Neural cell (in vitro differentiated cells): Measurements from ENCODE around the gene TXK. TPM values are rescaled to one million over a fixed set of nuclear protein-coding genes. Genes with fewer than 3 reads are reported as not detected.

ENCODE experiments used
- H2AFZ ChIP-seq: fragments of 200-600, 300-800 bp; sonication (generic), shearing (Covaris generic); 2 replicates; pipeline ENCODE4 v1.6.0; 2014; ENCODE audit warnings: low read depth, mild to moderate bottlenecking, antibody characterized with exemption, low read length, moderate library complexity
- H3F3A ChIP-seq: fragments of 200-600 bp; shearing (Covaris generic); 2 replicates; pipeline ENCODE4 v1.6.1; 2016; ENCODE audit warnings: mild to moderate bottlenecking, moderate library complexity, mixed read lengths, antibody characterized with exemption, low read length; ENCODE audit not compliant: insufficient read depth, poor library complexity, severe bottlenecking
- H3K27ac ChIP-seq: fragments of 200-600, 300-800 bp; sonication (generic), shearing (Covaris generic); 2 replicates; pipeline ENCODE4 v1.5.1; 2014; ENCODE audit warnings: mild to moderate bottlenecking, low read length, moderate library complexity
- H3K27me3 ChIP-seq: fragments of 300-800, 200-600 bp; sonication (generic), shearing (Covaris generic); 2 replicates; pipeline ENCODE4 v1.6.0; 2014; ENCODE audit warnings: mild to moderate bottlenecking, low read depth, low read length, moderate library complexity; ENCODE audit not compliant: insufficient read depth
- H3K36me3 ChIP-seq: fragments of 300-800, 200-600 bp; sonication (generic), shearing (Covaris generic); 2 replicates; pipeline ENCODE4 v1.5.1; 2014; ENCODE audit warnings: mild to moderate bottlenecking, antibody characterized with exemption, low read length, moderate library complexity; ENCODE audit not compliant: insufficient read depth
- H3K4me2 ChIP-seq: fragments of 300-800, 200-600 bp; sonication (generic), shearing (Covaris generic); 2 replicates; pipeline ENCODE4 v1.6.0; 2014; ENCODE audit warnings: mild to moderate bottlenecking, low read length
- H3K4me3 ChIP-seq: fragments of 300-800, 200-600 bp; sonication (generic), shearing (Covaris generic); 2 replicates; pipeline ENCODE4 v1.5.1; 2014; ENCODE audit warnings: mild to moderate bottlenecking, low read length, moderate library complexity
- H3K79me2 ChIP-seq: fragments of 200-600 bp; shearing (Covaris generic); replicated peaks from 2 replicates; pipeline ENCODE4 v1.6.0; 2014; ENCODE audit warnings: mild to moderate bottlenecking, low read length, moderate library complexity; ENCODE audit not compliant: insufficient read depth
- H3K9ac ChIP-seq: fragments of 300-800, 200-600 bp; sonication (generic), shearing (Covaris generic); 2 replicates; pipeline ENCODE4 v1.6.1; 2016; ENCODE audit warnings: mild to moderate bottlenecking, low read length, mixed read lengths
- H3K9me2 ChIP-seq: fragments of 200-600 bp; shearing (Covaris generic); 2 replicates; pipeline ENCODE4 v1.6.1; 2016; ENCODE audit warnings: mild to moderate bottlenecking, low read length, mixed read lengths; ENCODE audit not compliant: insufficient read depth
- H3K9me3 ChIP-seq: fragments of 200-600, 300-800 bp; sonication (generic), shearing (Covaris generic); 2 replicates; pipeline ENCODE4 v1.6.1; 2016; ENCODE audit warnings: mild to moderate bottlenecking, mixed run types, low read length, moderate library complexity, mixed read lengths
- H4K20me1 ChIP-seq: fragments of 200-600 bp; shearing (Covaris generic); 2 replicates; pipeline ENCODE4 v1.6.1; 2016; ENCODE audit warnings: mild to moderate bottlenecking, mixed run types; ENCODE audit not compliant: insufficient read depth
- CTCF ChIP-seq: fragments of 450-650 bp; IDR thresholded peaks from 2 replicates; pipeline ENCODE4 v1.5.1; 2014; ENCODE audit warnings: antibody characterized with exemption, mild to moderate bottlenecking, moderate library complexity; ENCODE audit not compliant: poor library complexity, severe bottlenecking
- EP300 ChIP-seq: fragments of 450-650 bp; conservative IDR thresholded peaks from 2 replicates; pipeline ENCODE4 v1.6.1; 2014; ENCODE audit warnings: antibody characterized with exemption, mild to moderate bottlenecking, moderate library complexity; ENCODE audit not compliant: poor library complexity, severe bottlenecking
- EZH2 ChIP-seq: fragments of 200-600, 300-800 bp; shearing (Covaris generic), sonication (generic); IDR thresholded peaks from 2 replicates; pipeline ENCODE4 v1.6.1; 2014; ENCODE audit warnings: antibody characterized with exemption, low read length, borderline replicate concordance, mild to moderate bottlenecking; ENCODE audit not compliant: insufficient read depth, poor library complexity, severe bottlenecking
- MXI1 ChIP-seq: fragments of 450-650 bp; conservative IDR thresholded peaks from 2 replicates; pipeline ENCODE4 v1.6.1; 2014; ENCODE audit warnings: antibody characterized with exemption, mild to moderate bottlenecking; ENCODE audit not compliant: poor library complexity, severe bottlenecking
- POLR2AphosphoS5 ChIP-seq: IDR thresholded peaks from 2 replicates; pipeline ENCODE4 v1.6.1; 2012
- RAD21 ChIP-seq: fragments of 450-650 bp; conservative IDR thresholded peaks from 2 replicates; pipeline ENCODE4 v1.6.1; 2014; ENCODE audit warnings: antibody characterized with exemption, mild to moderate bottlenecking, moderate library complexity
- REST ChIP-seq: IDR thresholded peaks from 2 replicates; pipeline ENCODE4 v1.6.1; 2012; ENCODE audit warnings: borderline replicate concordance
- SMC3 ChIP-seq: fragments of 450-650 bp; conservative IDR thresholded peaks from 2 replicates; pipeline ENCODE4 v1.6.1; 2014; ENCODE audit warnings: antibody characterized with exemption, mild to moderate bottlenecking, moderate library complexity; ENCODE audit not compliant: poor library complexity
- TAF1 ChIP-seq: IDR thresholded peaks from 2 replicates; pipeline ENCODE4 v1.6.1; 2012; ENCODE audit warnings: low read depth
- polyA plus RNA-seq: library from polyadenylated mRNA; depleted of rRNA; stranded (reverse); fragments of >200 nt; gene quantifications from 2 replicates; pipeline ENCODE4 v1.2.3, GENCODE V29; 2014

Gene TXK
- polyA plus RNA-seq, 1 donor from 2014 or later: not detected

- no peak overlapping the region for H3K9ac ChIP-seq
- H3K27ac ChIP-seq: no peak overlapping the region
- H4K20me1 ChIP-seq: no peaks in the 10 kb centered on the region
- H3K9me3 ChIP-seq: no peaks in the 10 kb centered on the region
- H3K79me2 ChIP-seq: no peaks in the 10 kb centered on the region
- no peak for TF ChIP-seq RAD21
- TF ChIP-seq REST: no peak
- TF ChIP-seq POLR2AphosphoS5: no peak
- no peak overlapping the region for H3K4me3 ChIP-seq
- H2AFZ ChIP-seq: no peak overlapping the region
- H3K27me3 ChIP-seq: no peaks in the 10 kb centered on the region
- no peaks in the 10 kb centered on the region for H3F3A ChIP-seq
- no peaks in the 10 kb centered on the region for H3K36me3 ChIP-seq
- H3K4me2 ChIP-seq: no peak overlapping the region
- no peaks in the 10 kb centered on the region for H3K9me2 ChIP-seq
These were observed 60.4 kb downstream of the TXK start for GRCh38 chr4:48073567-48074103.

GRCh38 chr4:48071191-48071590 is 62.9 kb downstream of the TXK start:
- Histone ChIP-seq H3K27ac (no peak overlapping the region), H2AFZ (no peak overlapping the region), H3F3A (no peaks in the 10 kb centered on the region), H3K79me2 (no peaks in the 10 kb centered on the region), H3K27me3 (no peaks in the 10 kb centered on the region), H3K9me3 (no peaks in the 10 kb centered on the region), H3K4me2 (no peak overlapping the region), H3K36me3 (no peaks in the 10 kb centered on the region), H4K20me1 (no peaks in the 10 kb centered on the region), H3K4me3 (no peak overlapping the region), H3K9me2 (no peaks in the 10 kb centered on the region), H3K9ac (no peak overlapping the region)
- TF ChIP-seq POLR2AphosphoS5 (no peak), MXI1 (no peak), EZH2 (no peak), CTCF (no peak), TAF1 (no peak), EP300 (no peak), RAD21 (no peak), SMC3 (no peak), REST (no peak)
